WTC11 (cell line): Measurements from ENCODE around the gene MYOD1. TPM values are rescaled to one million over a fixed set of nuclear protein-coding genes. Genes with fewer than 3 reads are reported as not detected.

ENCODE experiments used
- ATAC-seq: fragments of 200-7000 bp; cut with Tn5 transposase; 2 replicates; pipeline ENCODE4 v1.10.0; 2021; ENCODE audit warnings: mild to moderate bottlenecking, moderate library complexity
- CTCF ChIA-PET: fragments of 300-600 bp; sonication (Branson Sonifier 250); formaldehyde crosslinking; loops from one replicate; lab custom pipeline; 2021; ENCODE audit warnings: antibody characterized with exemption; lab: Charles Lee
- POLR2A ChIA-PET: fragments of 350-600 bp; sonication (Branson Sonifier 250); formaldehyde crosslinking; loops from one replicate; lab custom pipeline; 2021; ENCODE audit warnings: antibody characterized with exemption; lab: Charles Lee
- DNase-seq: peaks from one replicate; pipeline ENCODE4 v3.0.0; 2021; ENCODE audit warnings: low spot score
- H3K27ac Mint-ChIP-seq: 2 replicates; pipeline ENCODE4 v1.8.0; 2021; ENCODE audit warnings: mixed read lengths
- H3K27me3 Mint-ChIP-seq: 2 replicates; pipeline ENCODE4 v1.8.0; 2021; ENCODE audit warnings: low read depth, mild to moderate bottlenecking, moderate library complexity, mixed read lengths
- H3K36me3 Mint-ChIP-seq: 2 replicates; pipeline ENCODE4 v1.8.0; 2021; ENCODE audit warnings: mixed read lengths
- H3K4me1 Mint-ChIP-seq: 2 replicates; pipeline ENCODE4 v1.8.0; 2022; ENCODE audit warnings: mixed read lengths
- H3K4me3 Mint-ChIP-seq: 2 replicates; pipeline ENCODE4 v1.8.0; 2021; ENCODE audit warnings: mild to moderate bottlenecking, moderate library complexity, mixed read lengths
- H3K9me3 Mint-ChIP-seq: 2 replicates; pipeline ENCODE4 v1.8.0; 2021; ENCODE audit warnings: mixed read lengths
- EMX1 ChIP-seq: fragments of 250-450 bp; sonication (Bioruptor Pico); IDR thresholded peaks from 2 replicates; pipeline ENCODE4 v1.8.0; 2021; ENCODE audit warnings: mild to moderate bottlenecking
- FOXP1 ChIP-seq: sonication (generic); formaldehyde crosslinking; IDR thresholded peaks from 2 replicates; pipeline ENCODE4 v1.8.0; 2022; ENCODE audit warnings: missing genetic modification reagents, mild to moderate bottlenecking, moderate library complexity, borderline replicate concordance
- GABPB1 ChIP-seq: sonication (generic); formaldehyde crosslinking; IDR thresholded peaks from 2 replicates; pipeline ENCODE4 v1.8.1; 2023; ENCODE audit warnings: mild to moderate bottlenecking, missing genetic modification reagents
- JAZF1 ChIP-seq: fragments of 250-450 bp; sonication (Bioruptor Pico); IDR thresholded peaks from 2 replicates; pipeline ENCODE4 v1.9.0; 2021; ENCODE audit warnings: moderate library complexity, mild to moderate bottlenecking, inconsistent platforms
- JUN ChIP-seq: sonication (generic); formaldehyde crosslinking; IDR thresholded peaks from 2 replicates; pipeline ENCODE4 v1.8.0; 2023; ENCODE audit warnings: mild to moderate bottlenecking, missing genetic modification reagents
- MYBL2 ChIP-seq: sonication (generic); formaldehyde crosslinking; IDR thresholded peaks from 2 replicates; pipeline ENCODE4 v1.8.1; 2023; ENCODE audit warnings: mild to moderate bottlenecking, moderate library complexity, missing genetic modification reagents
- NFATC4 ChIP-seq: fragments of 250-450 bp; sonication (Bioruptor Pico); IDR thresholded peaks from 2 replicates; pipeline ENCODE4 v1.9.0; 2021; ENCODE audit warnings: mild to moderate bottlenecking
- NFYB ChIP-seq: sonication (generic); formaldehyde crosslinking; conservative IDR thresholded peaks from 2 replicates; pipeline ENCODE4 v1.8.0; 2022; ENCODE audit warnings: low read depth, missing genetic modification reagents
- NR3C1 ChIP-seq: sonication (generic); formaldehyde crosslinking; conservative IDR thresholded peaks from 2 replicates; pipeline ENCODE4 v1.8.1; 2023; ENCODE audit warnings: low read depth, mild to moderate bottlenecking, missing genetic modification reagents
- RELA ChIP-seq: sonication (generic); formaldehyde crosslinking; IDR thresholded peaks from 2 replicates; pipeline ENCODE4 v1.8.1; 2022; ENCODE audit warnings: missing genetic modification reagents, mild to moderate bottlenecking, borderline replicate concordance
- TEAD1 ChIP-seq: sonication (generic); formaldehyde crosslinking; IDR thresholded peaks from 2 replicates; pipeline ENCODE4 v1.8.0; 2022; ENCODE audit warnings: mild to moderate bottlenecking, missing genetic modification reagents
- ZNF219 ChIP-seq: sonication (generic); formaldehyde crosslinking; IDR thresholded peaks from 2 replicates; pipeline ENCODE4 v1.8.0; 2023; ENCODE audit warnings: missing genetic modification reagents, mild to moderate bottlenecking, borderline replicate concordance
- ZNF396 ChIP-seq: fragments of 250-450 bp; sonication (Bioruptor Pico); IDR thresholded peaks from 2 replicates; pipeline ENCODE4 v1.8.0; 2021; ENCODE audit warnings: mild to moderate bottlenecking, moderate library complexity, borderline replicate concordance
- ZNF423 ChIP-seq: fragments of 250-450 bp; sonication (Bioruptor Pico); IDR thresholded peaks from 2 replicates; pipeline ENCODE4 v2.1.2; 2022; ENCODE audit warnings: mild to moderate bottlenecking, moderate library complexity
- total RNA-seq: library from RNA; stranded (reverse); gene quantifications from 3 replicates; pipeline ENCODE4 v1.2.3, GENCODE V29; 2021
- TF ChIP-seq, protein P1 (sequence below): sonication (generic); formaldehyde crosslinking; IDR thresholded peaks from 2 replicates; pipeline ENCODE4 v1.8.1; 2022; ENCODE audit warnings: mild to moderate bottlenecking, missing genetic modification reagents, moderate library complexity, borderline replicate concordance
- TF ChIP-seq, protein P2 (sequence below): fragments of 250-450 bp; sonication (Bioruptor Pico); IDR thresholded peaks from 2 replicates; pipeline ENCODE4 v1.9.0; 2021; ENCODE audit warnings: mild to moderate bottlenecking
- TF ChIP-seq, protein P3 (sequence below): sonication (generic); formaldehyde crosslinking; IDR thresholded peaks from 2 replicates; pipeline ENCODE4 v1.8.1; 2022; ENCODE audit warnings: low read depth, missing genetic modification reagents, borderline replicate concordance
- TF ChIP-seq, protein P4 (sequence below): fragments of 250-450 bp; sonication (Bioruptor Pico); IDR thresholded peaks from 2 replicates; pipeline ENCODE4 v1.8.0; 2021; ENCODE audit warnings: mild to moderate bottlenecking
- TF ChIP-seq, protein P5 (sequence below): sonication (generic); formaldehyde crosslinking; IDR thresholded peaks from 2 replicates; pipeline ENCODE4 v1.8.1; 2022; ENCODE audit warnings: low read depth, mild to moderate bottlenecking, moderate library complexity, missing genetic modification reagents, borderline replicate concordance
- TF ChIP-seq, protein P6 (sequence below): sonication (generic); formaldehyde crosslinking; IDR thresholded peaks from 2 replicates; pipeline ENCODE4 v1.8.1; 2023; ENCODE audit warnings: mild to moderate bottlenecking, missing genetic modification reagents, borderline replicate concordance

The MYOD1 gene
- total RNA-seq, 1 experiment from 2014 or later, result not detected

DNA sequence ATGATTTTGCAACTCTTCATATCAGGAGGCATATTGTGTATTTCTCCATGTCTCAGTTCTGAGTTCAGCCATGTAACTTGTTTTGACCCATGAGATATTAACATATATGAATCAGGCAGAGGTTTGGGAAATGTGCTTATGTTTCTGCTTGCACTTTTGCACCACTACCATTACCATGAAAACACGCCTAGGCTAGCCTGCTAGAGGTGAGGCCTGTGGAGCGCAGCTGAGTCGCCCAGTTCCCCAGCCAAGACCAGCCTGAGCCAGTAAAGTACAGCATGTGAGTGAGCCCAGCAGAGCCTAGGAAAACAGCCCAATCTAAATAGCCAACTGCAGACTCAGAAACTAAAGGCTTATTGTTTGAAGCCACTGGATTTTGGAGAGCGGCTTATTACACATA is 18.4 kb upstream of the MYOD1 start:
- POLR2A ChIA-PET, result no interaction called here
- peaks cover 6% of the 10 kb centered on the region for H3K36me3 Mint-ChIP-seq
- no peak overlapping the region for H3K4me3 Mint-ChIP-seq
- no peaks in the 10 kb centered on the region for H3K4me1 Mint-ChIP-seq
- no peak overlapping the region for H3K27ac Mint-ChIP-seq
- no peak for DNase-seq
- peaks cover 19% of the 10 kb centered on the region for H3K9me3 Mint-ChIP-seq
- TF ChIP-seq JUN (no peak), JAZF1 (CRISPR knock-in tag) (no peak), MYBL2 (CRISPR knock-in tag) (no peak), ZNF396 (CRISPR knock-in tag) (no peak), RELA (CRISPR knock-in tag) (no peak), NFYB (CRISPR knock-in tag) (no peak), TEAD1 (CRISPR knock-in tag) (no peak), ZNF423 (CRISPR knock-in tag) (no peak), NR3C1 (CRISPR knock-in tag) (no peak), EMX1 (CRISPR knock-in tag) (no peak), FOXP1 (CRISPR knock-in tag) (no peak), NFATC4 (CRISPR knock-in tag) (no peak), GABPB1 (CRISPR knock-in tag) (no peak), ZNF219 (CRISPR knock-in tag) (no peak)
- TF ChIP-seq, protein P1, sequence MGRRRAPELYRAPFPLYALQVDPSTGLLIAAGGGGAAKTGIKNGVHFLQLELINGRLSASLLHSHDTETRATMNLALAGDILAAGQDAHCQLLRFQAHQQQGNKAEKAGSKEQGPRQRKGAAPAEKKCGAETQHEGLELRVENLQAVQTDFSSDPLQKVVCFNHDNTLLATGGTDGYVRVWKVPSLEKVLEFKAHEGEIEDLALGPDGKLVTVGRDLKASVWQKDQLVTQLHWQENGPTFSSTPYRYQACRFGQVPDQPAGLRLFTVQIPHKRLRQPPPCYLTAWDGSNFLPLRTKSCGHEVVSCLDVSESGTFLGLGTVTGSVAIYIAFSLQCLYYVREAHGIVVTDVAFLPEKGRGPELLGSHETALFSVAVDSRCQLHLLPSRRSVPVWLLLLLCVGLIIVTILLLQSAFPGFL (CRISPR knock-in tag), result no peak
- TF ChIP-seq, protein P2, sequence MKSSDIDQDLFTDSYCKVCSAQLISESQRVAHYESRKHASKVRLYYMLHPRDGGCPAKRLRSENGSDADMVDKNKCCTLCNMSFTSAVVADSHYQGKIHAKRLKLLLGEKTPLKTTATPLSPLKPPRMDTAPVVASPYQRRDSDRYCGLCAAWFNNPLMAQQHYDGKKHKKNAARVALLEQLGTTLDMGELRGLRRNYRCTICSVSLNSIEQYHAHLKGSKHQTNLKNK (CRISPR knock-in tag), result no peak
- TF ChIP-seq, protein P3, sequence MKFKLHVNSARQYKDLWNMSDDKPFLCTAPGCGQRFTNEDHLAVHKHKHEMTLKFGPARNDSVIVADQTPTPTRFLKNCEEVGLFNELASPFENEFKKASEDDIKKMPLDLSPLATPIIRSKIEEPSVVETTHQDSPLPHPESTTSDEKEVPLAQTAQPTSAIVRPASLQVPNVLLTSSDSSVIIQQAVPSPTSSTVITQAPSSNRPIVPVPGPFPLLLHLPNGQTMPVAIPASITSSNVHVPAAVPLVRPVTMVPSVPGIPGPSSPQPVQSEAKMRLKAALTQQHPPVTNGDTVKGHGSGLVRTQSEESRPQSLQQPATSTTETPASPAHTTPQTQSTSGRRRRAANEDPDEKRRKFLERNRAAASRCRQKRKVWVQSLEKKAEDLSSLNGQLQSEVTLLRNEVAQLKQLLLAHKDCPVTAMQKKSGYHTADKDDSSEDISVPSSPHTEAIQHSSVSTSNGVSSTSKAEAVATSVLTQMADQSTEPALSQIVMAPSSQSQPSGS (CRISPR knock-in tag), result no peak
- TF ChIP-seq, protein P4, sequence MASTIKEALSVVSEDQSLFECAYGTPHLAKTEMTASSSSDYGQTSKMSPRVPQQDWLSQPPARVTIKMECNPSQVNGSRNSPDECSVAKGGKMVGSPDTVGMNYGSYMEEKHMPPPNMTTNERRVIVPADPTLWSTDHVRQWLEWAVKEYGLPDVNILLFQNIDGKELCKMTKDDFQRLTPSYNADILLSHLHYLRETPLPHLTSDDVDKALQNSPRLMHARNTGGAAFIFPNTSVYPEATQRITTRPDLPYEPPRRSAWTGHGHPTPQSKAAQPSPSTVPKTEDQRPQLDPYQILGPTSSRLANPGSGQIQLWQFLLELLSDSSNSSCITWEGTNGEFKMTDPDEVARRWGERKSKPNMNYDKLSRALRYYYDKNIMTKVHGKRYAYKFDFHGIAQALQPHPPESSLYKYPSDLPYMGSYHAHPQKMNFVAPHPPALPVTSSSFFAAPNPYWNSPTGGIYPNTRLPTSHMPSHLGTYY (CRISPR knock-in tag), result no peak
- TF ChIP-seq, protein P5, sequence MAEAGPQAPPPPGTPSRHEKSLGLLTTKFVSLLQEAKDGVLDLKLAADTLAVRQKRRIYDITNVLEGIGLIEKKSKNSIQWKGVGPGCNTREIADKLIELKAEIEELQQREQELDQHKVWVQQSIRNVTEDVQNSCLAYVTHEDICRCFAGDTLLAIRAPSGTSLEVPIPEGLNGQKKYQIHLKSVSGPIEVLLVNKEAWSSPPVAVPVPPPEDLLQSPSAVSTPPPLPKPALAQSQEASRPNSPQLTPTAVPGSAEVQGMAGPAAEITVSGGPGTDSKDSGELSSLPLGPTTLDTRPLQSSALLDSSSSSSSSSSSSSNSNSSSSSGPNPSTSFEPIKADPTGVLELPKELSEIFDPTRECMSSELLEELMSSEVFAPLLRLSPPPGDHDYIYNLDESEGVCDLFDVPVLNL (CRISPR knock-in tag), result no peak
- TF ChIP-seq, protein P6, sequence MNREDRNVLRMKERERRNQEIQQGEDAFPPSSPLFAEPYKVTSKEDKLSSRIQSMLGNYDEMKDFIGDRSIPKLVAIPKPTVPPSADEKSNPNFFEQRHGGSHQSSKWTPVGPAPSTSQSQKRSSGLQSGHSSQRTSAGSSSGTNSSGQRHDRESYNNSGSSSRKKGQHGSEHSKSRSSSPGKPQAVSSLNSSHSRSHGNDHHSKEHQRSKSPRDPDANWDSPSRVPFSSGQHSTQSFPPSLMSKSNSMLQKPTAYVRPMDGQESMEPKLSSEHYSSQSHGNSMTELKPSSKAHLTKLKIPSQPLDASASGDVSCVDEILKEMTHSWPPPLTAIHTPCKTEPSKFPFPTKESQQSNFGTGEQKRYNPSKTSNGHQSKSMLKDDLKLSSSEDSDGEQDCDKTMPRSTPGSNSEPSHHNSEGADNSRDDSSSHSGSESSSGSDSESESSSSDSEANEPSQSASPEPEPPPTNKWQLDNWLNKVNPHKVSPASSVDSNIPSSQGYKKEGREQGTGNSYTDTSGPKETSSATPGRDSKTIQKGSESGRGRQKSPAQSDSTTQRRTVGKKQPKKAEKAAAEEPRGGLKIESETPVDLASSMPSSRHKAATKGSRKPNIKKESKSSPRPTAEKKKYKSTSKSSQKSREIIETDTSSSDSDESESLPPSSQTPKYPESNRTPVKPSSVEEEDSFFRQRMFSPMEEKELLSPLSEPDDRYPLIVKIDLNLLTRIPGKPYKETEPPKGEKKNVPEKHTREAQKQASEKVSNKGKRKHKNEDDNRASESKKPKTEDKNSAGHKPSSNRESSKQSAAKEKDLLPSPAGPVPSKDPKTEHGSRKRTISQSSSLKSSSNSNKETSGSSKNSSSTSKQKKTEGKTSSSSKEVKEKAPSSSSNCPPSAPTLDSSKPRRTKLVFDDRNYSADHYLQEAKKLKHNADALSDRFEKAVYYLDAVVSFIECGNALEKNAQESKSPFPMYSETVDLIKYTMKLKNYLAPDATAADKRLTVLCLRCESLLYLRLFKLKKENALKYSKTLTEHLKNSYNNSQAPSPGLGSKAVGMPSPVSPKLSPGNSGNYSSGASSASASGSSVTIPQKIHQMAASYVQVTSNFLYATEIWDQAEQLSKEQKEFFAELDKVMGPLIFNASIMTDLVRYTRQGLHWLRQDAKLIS (CRISPR knock-in tag), result no peak
- TF ChIP-seq, all 79 proteins: peak for 0
- CTCF ChIA-PET, result interaction anchor here (1.0 to 1.4 kb wide), 2 partner anchors 30 kb away, joined by 3 to 5 read pairs; no protein-coding TSS in a partner anchor
- peaks cover 32% of the 10 kb centered on the region for H3K27me3 Mint-ChIP-seq
- ATAC-seq, result no peak
